WTC11 (cell line): ENCODE results near the gene ZFP90. TPM values are rescaled to one million over a fixed set of nuclear protein-coding genes. Genes with fewer than 3 reads are reported as not detected.
A peak's percentile ranks its signal among the peaks of the same experiment; 100 is the strongest.

Source experiments
- ATAC-seq: fragments of 200-7000 bp; cut with Tn5 transposase; 2 replicates; pipeline ENCODE4 v1.10.0; 2021; ENCODE audit warnings: mild to moderate bottlenecking, moderate library complexity
- Bru-seq: library from RNA; stranded (reverse); fragments of 400-500 nt; gene quantifications from one replicate; lab custom pipeline; 2021; lab: Mats Ljungman, UMichigan
- CTCF ChIA-PET: fragments of 300-600 bp; sonication (Branson Sonifier 250); formaldehyde crosslinking; loops from one replicate; lab custom pipeline; 2021; ENCODE audit warnings: antibody characterized with exemption; lab: Charles Lee
- POLR2A ChIA-PET: fragments of 350-600 bp; sonication (Branson Sonifier 250); formaldehyde crosslinking; loops from one replicate; lab custom pipeline; 2021; ENCODE audit warnings: antibody characterized with exemption; lab: Charles Lee
- DNase-seq: peaks from one replicate; pipeline ENCODE4 v3.0.0; 2021; ENCODE audit warnings: low spot score
- H3K27ac Mint-ChIP-seq: 2 replicates; pipeline ENCODE4 v1.8.0; 2021; ENCODE audit warnings: mixed read lengths
- H3K27me3 Mint-ChIP-seq: 2 replicates; pipeline ENCODE4 v1.8.0; 2021; ENCODE audit warnings: low read depth, mild to moderate bottlenecking, moderate library complexity, mixed read lengths
- H3K36me3 Mint-ChIP-seq: 2 replicates; pipeline ENCODE4 v1.8.0; 2021; ENCODE audit warnings: mixed read lengths
- H3K4me1 Mint-ChIP-seq: 2 replicates; pipeline ENCODE4 v1.8.0; 2022; ENCODE audit warnings: mixed read lengths
- H3K4me3 Mint-ChIP-seq: 2 replicates; pipeline ENCODE4 v1.8.0; 2021; ENCODE audit warnings: mild to moderate bottlenecking, moderate library complexity, mixed read lengths
- H3K9me3 Mint-ChIP-seq: 2 replicates; pipeline ENCODE4 v1.8.0; 2021; ENCODE audit warnings: mixed read lengths
- AFF4 ChIP-seq: sonication (generic); formaldehyde crosslinking; IDR thresholded peaks from 2 replicates; pipeline ENCODE4 v1.8.1; 2023; ENCODE audit warnings: mild to moderate bottlenecking, missing genetic modification reagents, borderline replicate concordance
- E2F4 ChIP-seq: sonication (generic); formaldehyde crosslinking; IDR thresholded peaks from 2 replicates; pipeline ENCODE4 v1.8.1; 2022; ENCODE audit warnings: low read depth, mild to moderate bottlenecking, moderate library complexity, missing genetic modification reagents, borderline replicate concordance
- E2F5 ChIP-seq: sonication (generic); formaldehyde crosslinking; IDR thresholded peaks from 2 replicates; pipeline ENCODE4 v1.8.1; 2022; ENCODE audit warnings: mild to moderate bottlenecking, moderate library complexity, missing genetic modification reagents
- ELF4 ChIP-seq: sonication (generic); formaldehyde crosslinking; IDR thresholded peaks from 2 replicates; pipeline ENCODE4 v1.8.1; 2022; ENCODE audit warnings: low read depth, mild to moderate bottlenecking, moderate library complexity, missing genetic modification reagents
- ETV6 ChIP-seq: sonication (generic); formaldehyde crosslinking; IDR thresholded peaks from 2 replicates; pipeline ENCODE4 v1.8.1; 2022; ENCODE audit warnings: mild to moderate bottlenecking, missing genetic modification reagents
- FOXK1 ChIP-seq: sonication (generic); formaldehyde crosslinking; IDR thresholded peaks from 2 replicates; pipeline ENCODE4 v1.8.0; 2022; ENCODE audit warnings: mild to moderate bottlenecking, moderate library complexity, missing genetic modification reagents
- GABPB1 ChIP-seq: sonication (generic); formaldehyde crosslinking; IDR thresholded peaks from 2 replicates; pipeline ENCODE4 v1.8.1; 2023; ENCODE audit warnings: mild to moderate bottlenecking, missing genetic modification reagents
- JAZF1 ChIP-seq: fragments of 250-450 bp; sonication (Bioruptor Pico); IDR thresholded peaks from 2 replicates; pipeline ENCODE4 v1.9.0; 2021; ENCODE audit warnings: moderate library complexity, mild to moderate bottlenecking, inconsistent platforms
- MAX ChIP-seq: sonication (generic); formaldehyde crosslinking; IDR thresholded peaks from 2 replicates; pipeline ENCODE4 v1.8.0; 2022; ENCODE audit warnings: mild to moderate bottlenecking, missing genetic modification reagents
- MYBL2 ChIP-seq: sonication (generic); formaldehyde crosslinking; IDR thresholded peaks from 2 replicates; pipeline ENCODE4 v1.8.1; 2023; ENCODE audit warnings: mild to moderate bottlenecking, moderate library complexity, missing genetic modification reagents
- OVOL2 ChIP-seq: fragments of 250-450 bp; sonication (Bioruptor Pico); IDR thresholded peaks from 2 replicates; pipeline ENCODE4 v1.9.0; 2021; ENCODE audit warnings: mild to moderate bottlenecking, borderline replicate concordance
- SOX15 ChIP-seq: fragments of 250-450 bp; sonication (Bioruptor Pico); IDR thresholded peaks from 2 replicates; pipeline ENCODE4 v1.9.0; 2021; ENCODE audit warnings: mild to moderate bottlenecking
- SP1 ChIP-seq: sonication (generic); formaldehyde crosslinking; conservative IDR thresholded peaks from 2 replicates; pipeline ENCODE4 v1.8.1; 2022; ENCODE audit warnings: missing genetic modification reagents
- USF2 ChIP-seq: sonication (generic); formaldehyde crosslinking; IDR thresholded peaks from 2 replicates; pipeline ENCODE4 v1.8.1; 2023; ENCODE audit warnings: mild to moderate bottlenecking, missing genetic modification reagents, moderate library complexity
- ZBTB21 ChIP-seq: sonication (generic); formaldehyde crosslinking; IDR thresholded peaks from 2 replicates; pipeline ENCODE4 v1.8.1; 2023; ENCODE audit warnings: mild to moderate bottlenecking, missing genetic modification reagents, borderline replicate concordance
- long read RNA-seq, 3 experiments: library from RNA in 1 of 3; library from capped mRNA in 1 of 3; library from polyadenylated mRNA in 1 of 3; unstranded in 2 of 3; stranded (forward) in 1 of 3; transcript quantifications; one replicate each; pipeline ENCODE4 v2.0.0, GENCODE V29; 2021
- total RNA-seq: library from RNA; stranded (reverse); gene quantifications from 3 replicates; pipeline ENCODE4 v1.2.3, GENCODE V29; 2021

The ZFP90 gene
- 21.7 to 24.9 TPM (median 22.6 TPM) in 3 replicates for total RNA-seq
- Bru-seq, nascent RNA = percentile 77 among the genes with signal in this experiment
- long read RNA-seq, experiment 1, full-length matches to known transcripts = 26 of 44 reads
- long read RNA-seq, experiment 1, partial matches to known transcripts = 2 of 44 reads
- long read RNA-seq, experiment 1, other reads (novel, unspliced or antisense) = 16 of 44 reads
- long read RNA-seq, experiment 2, full-length matches to known transcripts = 10 of 19 reads
- long read RNA-seq, experiment 2, partial matches to known transcripts = 2 of 19 reads
- long read RNA-seq, experiment 2, other reads (novel, unspliced or antisense) = 7 of 19 reads
- long read RNA-seq, experiment 3, partial matches to known transcripts = 0 of 1 reads
- long read RNA-seq, experiment 3, other reads (novel, unspliced or antisense) = 1 of 1 reads

- Mint-ChIP-seq H3K27ac (peak within 1 kb of the TSS; percentile 97), H3K9me3 (no peaks in the 10 kb centered on the region), H3K36me3 (peaks cover 23% of the 10 kb centered on the region), H3K4me3 (peak within 1 kb of the TSS; percentile 91), H3K27me3 (no peaks in the 10 kb centered on the region; the same call in 1 of the 2 replicates), H3K4me1 (peaks cover 12% of the 10 kb centered on the region)
- CTCF ChIA-PET = interaction anchor here (0.6 to 3.2 kb wide), 5 partner anchors 10 to 275 kb away, joined by 3 to 27 read pairs (median 5); partner anchors contain the start of gene SLC7A6
- peak; percentile 93 for DNase-seq
- ATAC-seq = peak; percentile 95
- POLR2A ChIA-PET = interaction anchor here (1.2 kb wide), 1 partner anchor 8 kb away, joined by 5 read pairs; no protein-coding TSS in a partner anchor
- TF ChIP-seq AFF4 (CRISPR knock-in tag) (no peak), SP1 (CRISPR knock-in tag) (peak; percentile 45), ZBTB21 (no peak), JAZF1 (CRISPR knock-in tag) (no peak), OVOL2 (CRISPR knock-in tag) (no peak), MAX (CRISPR knock-in tag) (peak; percentile 41; the same call in 1 of the 2 replicates), MYBL2 (CRISPR knock-in tag) (no peak), GABPB1 (peak; percentile 88), E2F5 (CRISPR knock-in tag) (peak; percentile 63; the same call in 1 of the 2 replicates), FOXK1 (CRISPR knock-in tag) (0 out of 2 replicates have a peak, but pooled peaks have one; percentile 65), ETV6 (peak; percentile 23; the same call in 1 of the 2 replicates), USF2 (no peak)
These were observed at the start of gene ZFP90 for GRCh38 chr16:68538880-68539701. ZFP90 (plus strand) TSS chr16:68539291; CDS start chr16:68539793, 502 bp downstream.

GRCh38 chr16:68490358-68490757 lies 48.7 kb upstream of the ZFP90 start:
- Mint-ChIP-seq H3K4me3 (no peak overlapping the region), H3K4me1 (peaks cover 32% of the 10 kb centered on the region), H3K9me3 (peaks cover 13% of the 10 kb centered on the region), H3K27ac (no peak overlapping the region), H3K27me3 (no peaks in the 10 kb centered on the region; the same call in 1 of the 2 replicates), H3K36me3 (no peaks in the 10 kb centered on the region; the same call in 1 of the 2 replicates)
- ATAC-seq (no peak), DNase-seq (no peak)
- ChIA-PET POLR2A (no interaction called here), CTCF (interaction anchor here (1.2 to 1.5 kb wide), 2 partner anchors 20 to 126 kb away, joined by 4 to 7 read pairs; no protein-coding TSS in a partner anchor)
- TF ChIP-seq AFF4 (CRISPR knock-in tag) = no peak
- no peak for TF ChIP-seq ELF4 (CRISPR knock-in tag)
- no peak for TF ChIP-seq SOX15 (CRISPR knock-in tag)
- TF ChIP-seq E2F4 (CRISPR knock-in tag) = no peak
